ENCODE measurements around the gene STIM1.
A peak's percentile ranks its signal among the peaks of the same experiment; 100 is the strongest.
"Not testable (repeated sequence)": the region's sequence is repeated elsewhere in the genome, so short reads cannot be mapped to it uniquely, and the experiment has no call there.

The STIM1 gene

GRCh38 chr11:3854977-3855807, at the start of gene STIM1:
Gene STIM1, plus strand, starts transcription at chr11:3855664. Its CDS starts 607 bp downstream, at chr11:3856271.
- peak; percentile 97 to 98 for DNase-seq (ENCODE audit: low read depth in 2 of 2)

GRCh38 chr11:3807909-3808860, 47.3 kb upstream of the STIM1 start, which contains the start of gene PGAP2:
Gene PGAP2, plus strand, starts transcription at chr11:3808560. Its CDS starts 2,700 bp downstream, at chr11:3811260.
- DNase-seq (ENCODE audit: low read depth in 2 of 2), result peak; percentile 41 to 52

DNA sequence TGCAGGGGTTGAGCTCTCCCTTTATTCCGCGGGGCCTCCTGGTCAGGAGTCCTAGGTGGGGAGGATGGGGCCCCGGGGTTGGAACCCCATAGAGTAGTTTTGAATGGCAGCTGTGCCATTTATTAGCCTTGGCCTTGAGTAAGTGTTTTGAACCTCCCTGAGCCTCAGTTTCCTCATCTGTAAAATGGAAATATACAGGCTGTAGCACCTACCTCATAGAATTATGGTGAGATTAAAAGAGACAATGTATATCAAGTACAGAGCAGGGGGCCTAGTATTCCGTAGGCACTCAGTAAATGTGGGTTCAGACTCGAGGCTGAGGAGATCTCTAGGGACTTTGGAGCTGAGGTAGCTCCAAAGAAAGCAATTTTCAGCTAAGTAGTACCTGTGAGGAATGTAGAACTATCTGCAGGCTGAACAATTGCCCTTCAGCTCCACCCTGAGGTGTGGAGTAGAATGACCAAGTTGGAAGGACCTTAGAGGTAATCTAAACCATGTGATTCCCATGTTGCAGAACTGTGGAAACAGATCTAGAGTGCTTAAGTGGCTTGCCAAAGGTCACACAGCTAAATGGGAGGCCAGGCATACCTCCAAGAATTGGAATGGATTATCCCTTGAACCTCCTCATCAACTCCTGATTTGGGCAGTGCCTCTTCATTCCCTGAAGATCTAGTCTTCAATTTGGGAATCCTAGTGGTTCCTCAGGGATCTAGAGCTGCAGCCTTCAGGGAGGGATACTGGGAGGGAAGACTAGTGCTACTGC, 46.4 kb upstream of the STIM1 start:
- DNase-seq (ENCODE audit: low read depth in 2 of 2), result no peak

GRCh38 chr11:3809624-3809928, 45.9 kb upstream of the STIM1 start:
- DNase-seq (ENCODE audit: low read depth in 2 of 2), result no peak

DNA sequence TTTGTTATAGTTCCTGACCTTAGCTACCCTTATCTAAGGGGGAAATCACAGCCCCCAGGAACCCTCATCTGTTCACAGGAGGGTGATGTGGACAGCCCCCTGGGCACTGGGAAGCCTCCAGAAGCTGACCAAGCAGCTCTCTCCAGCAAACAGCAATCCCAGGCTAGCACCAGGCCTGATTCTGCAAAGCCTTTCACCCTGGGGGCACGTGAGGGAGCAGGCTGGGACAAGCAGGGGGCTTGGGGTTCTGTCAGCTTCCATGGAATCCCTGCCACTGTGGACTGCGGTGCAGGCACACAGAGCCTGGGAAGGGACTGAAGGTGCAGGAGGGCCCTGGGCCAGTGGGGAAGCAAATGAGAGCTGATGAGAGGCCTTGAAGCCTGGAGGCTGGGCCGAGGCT, 45.0 kb upstream of the STIM1 start:
- no peak for DNase-seq (ENCODE audit: low read depth in 2 of 2)

DNA sequence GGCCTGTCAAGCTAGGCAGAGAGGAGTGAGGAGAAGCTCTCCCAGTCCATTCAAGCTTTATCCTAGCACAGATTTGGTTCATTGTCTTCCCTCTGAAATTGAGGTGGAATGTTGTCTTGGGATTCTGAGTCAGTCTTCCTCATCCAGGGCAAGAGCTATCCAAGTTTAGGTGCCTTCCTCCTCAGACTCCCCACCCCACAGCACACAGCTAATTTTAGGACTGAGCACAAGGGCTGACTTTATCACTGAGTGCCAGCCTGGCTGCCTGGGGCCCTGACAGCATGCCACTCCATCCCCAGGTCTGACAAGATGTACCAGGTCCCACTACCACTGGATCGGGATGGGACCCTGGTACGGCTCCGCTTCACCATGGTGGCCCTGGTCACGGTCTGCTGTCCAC, 44.5 kb upstream of the STIM1 start:
- no peak for DNase-seq (ENCODE audit: low read depth in 2 of 2)

DNA sequence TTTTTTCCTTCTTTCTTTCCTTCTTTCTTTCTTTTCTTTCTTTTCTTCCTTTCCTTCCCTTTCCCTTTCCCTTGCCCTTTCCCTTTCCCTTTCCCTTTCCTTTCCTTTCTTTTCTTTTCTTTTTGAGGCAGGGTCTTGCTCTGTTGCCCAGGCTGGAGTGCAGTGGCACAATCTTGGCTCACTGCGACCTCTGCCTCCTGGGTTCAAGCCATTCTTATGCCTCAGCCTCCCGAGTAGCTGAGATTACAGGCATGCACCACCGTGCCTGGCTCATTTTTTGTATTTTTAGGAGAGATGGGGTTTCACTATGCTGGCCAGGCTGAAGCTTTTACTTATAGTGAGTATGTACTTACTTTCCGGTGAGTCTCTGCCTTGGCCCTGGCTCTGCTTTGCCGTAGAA, 40.6 kb upstream of the STIM1 start:
- not testable (repeated sequence) for DNase-seq (ENCODE audit: low read depth in 2 of 2)

DNA sequence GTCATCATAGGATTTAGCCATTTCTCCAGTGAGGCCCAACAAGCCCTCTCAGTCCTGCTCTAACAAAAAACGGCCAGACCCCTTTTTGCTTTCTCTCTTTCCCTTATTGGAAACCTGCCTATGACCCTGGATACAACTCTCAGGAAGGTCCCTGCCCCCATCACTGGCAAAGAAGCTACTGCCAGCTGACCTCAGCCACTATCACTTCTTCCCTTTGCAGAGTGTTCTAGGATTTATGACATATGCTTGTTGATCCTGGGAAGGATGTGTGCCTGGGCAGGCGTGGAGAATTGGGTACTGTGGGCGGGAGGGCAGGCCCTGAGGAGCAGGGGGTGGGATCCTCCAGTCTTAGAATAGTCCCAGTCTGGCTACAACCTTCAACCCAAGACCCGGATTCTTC, 39.6 kb upstream of the STIM1 start:
- DNase-seq (ENCODE audit: low read depth in 2 of 2), result no peak

GRCh38 chr11:3816673-3817072, 38.8 kb upstream of the STIM1 start:
- DNase-seq (ENCODE audit: low read depth in 2 of 2), result no peak

GRCh38 chr11:3817181-3817800, 38.2 kb upstream of the STIM1 start:
- DNase-seq (ENCODE audit: low read depth in 2 of 2), result no peak

GRCh38 chr11:3820971-3821370, 34.5 kb upstream of the STIM1 start:
- DNase-seq (ENCODE audit: low read depth in 2 of 2), result no peak

DNA sequence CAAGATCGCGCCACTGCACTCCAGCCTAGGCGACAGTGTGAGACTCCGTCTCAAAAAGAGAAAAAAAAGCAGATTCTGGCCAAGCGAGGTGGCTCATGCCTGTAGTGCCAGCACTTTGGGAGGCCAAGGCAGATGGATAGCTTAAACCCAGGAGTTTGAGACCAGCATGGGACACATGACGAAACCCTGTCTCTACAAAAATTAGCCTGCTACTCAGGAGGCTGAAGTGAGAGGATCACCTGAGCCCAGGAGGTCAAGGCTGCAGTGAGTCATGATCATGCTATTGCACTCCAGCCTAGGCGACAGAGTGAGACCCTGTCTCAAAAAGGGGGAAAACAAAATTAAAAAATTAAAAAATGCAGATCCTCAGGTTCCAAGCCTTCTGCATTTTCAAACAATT, 33.2 kb upstream of the STIM1 start:
- DNase-seq (ENCODE audit: low read depth in 2 of 2), result no peak

- no peak for DNase-seq (ENCODE audit: low read depth in 2 of 2)
These were observed 32.2 kb upstream of the STIM1 start for GRCh38 chr11:3823303-3823702.

GRCh38 chr11:3823762-3824506, 31.5 kb upstream of the STIM1 start:
- no peak for DNase-seq (ENCODE audit: low read depth in 2 of 2)

DNA sequence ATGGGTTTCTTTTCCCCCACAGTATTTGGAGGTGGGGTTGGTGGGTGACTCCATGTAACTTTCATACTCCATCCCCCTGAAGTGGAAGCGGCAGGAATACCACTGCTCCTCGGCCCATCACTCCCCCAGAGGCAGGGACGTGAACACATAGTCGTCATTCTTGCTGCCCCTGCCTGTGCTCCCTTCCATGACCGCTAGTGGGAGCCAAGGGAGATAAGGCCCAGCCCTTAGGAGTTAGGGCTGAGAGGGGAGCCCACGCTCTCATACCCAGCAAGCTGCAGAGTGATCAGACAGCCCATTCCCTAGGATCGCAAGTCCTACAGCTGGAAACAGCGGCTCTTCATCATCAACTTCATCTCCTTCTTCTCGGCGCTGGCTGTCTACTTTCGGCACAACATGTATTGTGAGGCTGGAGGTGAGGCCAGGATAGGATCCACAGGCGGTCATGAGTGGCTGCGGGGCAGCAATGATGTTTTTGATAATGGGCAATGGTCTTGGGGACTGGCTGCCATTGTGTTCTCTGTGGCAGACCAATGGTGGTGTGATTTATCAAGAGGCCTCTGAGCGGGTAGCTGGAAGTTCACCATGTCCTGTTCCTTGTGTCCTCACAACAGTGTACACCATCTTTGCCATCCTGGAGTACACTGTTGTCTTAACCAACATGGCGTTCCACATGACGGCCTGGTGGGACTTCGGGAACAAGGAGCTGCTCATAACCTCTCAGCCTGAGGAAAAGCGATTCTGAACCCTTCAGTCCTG, 30.6 kb upstream of the STIM1 start:
- peak; percentile 65 to 75 for DNase-seq (ENCODE audit: low read depth in 2 of 2)

DNA sequence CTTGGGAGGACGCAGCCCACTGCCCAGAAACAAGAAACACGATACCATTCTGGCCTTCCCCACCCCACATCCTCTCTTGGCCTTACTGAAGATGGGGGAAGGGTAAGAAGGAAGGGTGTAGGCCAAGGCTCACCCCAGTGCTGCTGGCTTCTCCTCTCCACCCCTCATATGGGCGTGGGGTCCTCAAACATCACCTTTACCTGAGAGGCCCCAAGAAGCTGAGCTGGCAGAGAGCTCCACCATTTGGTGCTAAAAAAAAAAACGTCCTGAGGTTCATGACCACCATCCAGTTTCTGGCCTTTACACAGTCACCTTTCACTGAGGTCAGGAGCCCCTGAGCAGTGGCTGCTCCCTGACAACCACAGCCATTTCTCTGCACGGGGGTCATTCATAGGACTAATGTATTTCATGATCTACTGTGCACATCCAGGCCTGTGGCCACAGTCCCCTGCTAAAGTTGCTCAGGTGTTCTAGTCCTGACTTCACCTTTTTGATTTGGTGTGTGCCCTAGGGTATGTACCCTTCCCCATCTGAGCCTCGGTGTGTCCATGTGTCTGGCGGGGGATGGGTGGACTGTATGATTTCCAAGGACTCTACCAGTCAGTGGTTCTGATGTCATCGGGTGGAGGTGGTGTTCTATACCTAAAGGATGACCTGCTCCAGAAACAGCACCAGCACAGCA, 29.9 kb upstream of the STIM1 start:
- no peak for DNase-seq (ENCODE audit: low read depth in 2 of 2)

DNA sequence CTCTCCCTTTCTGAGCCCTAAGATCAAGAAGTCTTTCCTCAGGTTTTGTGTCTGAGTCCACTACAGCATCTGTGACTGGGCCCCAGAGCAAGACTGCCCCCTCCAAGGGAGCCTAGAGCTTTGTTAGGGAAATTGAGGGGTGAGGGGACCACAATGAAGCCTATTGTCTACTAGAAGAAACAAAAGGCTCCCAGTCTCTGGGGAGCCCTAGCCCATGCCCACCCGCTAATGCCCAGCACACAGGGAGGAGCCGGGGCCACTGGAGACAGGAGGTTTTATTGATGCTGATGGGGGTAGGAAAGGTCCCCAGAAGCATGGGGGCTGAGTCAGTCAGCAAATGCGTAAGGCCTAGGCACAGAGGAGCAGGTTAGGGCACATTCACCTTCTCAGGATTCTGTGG, 28.7 kb upstream of the STIM1 start:
- no peak for DNase-seq (ENCODE audit: low read depth in 2 of 2)

GRCh38 chr11:3827434-3828186, 27.9 kb upstream of the STIM1 start:
- no peak for DNase-seq (ENCODE audit: low read depth in 2 of 2)

GRCh38 chr11:3830088-3830487, 25.4 kb upstream of the STIM1 start:
- DNase-seq (ENCODE audit: low read depth in 2 of 2), result no peak

Data from stimulated activated CD8-positive, alpha-beta memory T cell treated with anti-CD3 and anti-CD28 coated beads, Interleukin-2, amount 100 ng/mL, for 48 hours (primary cell).